Measurements from ENCODE around the gene CYTL1.

Gene CYTL1

DNA sequence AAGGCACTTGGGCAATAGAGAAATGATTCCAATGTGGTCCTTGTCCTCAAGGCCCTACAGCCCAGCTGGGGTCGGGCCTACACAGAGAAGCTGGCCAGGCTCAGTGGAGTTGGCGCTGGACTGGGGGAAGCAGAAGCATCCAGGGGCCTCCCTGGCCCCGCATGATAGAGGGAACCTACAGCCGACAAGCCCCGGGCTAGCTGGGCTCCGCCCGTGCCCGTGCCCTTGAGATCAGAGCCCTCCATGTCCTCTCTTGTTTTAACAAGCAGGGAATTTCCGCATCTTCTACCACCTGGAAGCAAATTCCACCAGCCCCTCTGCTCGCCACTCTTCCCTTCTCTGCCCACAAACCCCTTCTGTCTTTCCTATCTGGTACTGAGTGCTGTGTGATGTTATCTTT lies 31.6 kb downstream of the CYTL1 start:
- in situ Hi-C loops (cut with MboI; ENCODE audit: low pct_unique_long_range_greater_than_20kb, low sequenced_read_pairs, unreplicated experiment) = no loop called here
- no peak for TF ChIP-seq CTCF (IDR thresholded peaks at IDR 0.05; ENCODE audit: extremely low read depth, insufficient read depth, missing control alignments)
- DNase-seq (ENCODE audit: low spot score) = no peak

DNA sequence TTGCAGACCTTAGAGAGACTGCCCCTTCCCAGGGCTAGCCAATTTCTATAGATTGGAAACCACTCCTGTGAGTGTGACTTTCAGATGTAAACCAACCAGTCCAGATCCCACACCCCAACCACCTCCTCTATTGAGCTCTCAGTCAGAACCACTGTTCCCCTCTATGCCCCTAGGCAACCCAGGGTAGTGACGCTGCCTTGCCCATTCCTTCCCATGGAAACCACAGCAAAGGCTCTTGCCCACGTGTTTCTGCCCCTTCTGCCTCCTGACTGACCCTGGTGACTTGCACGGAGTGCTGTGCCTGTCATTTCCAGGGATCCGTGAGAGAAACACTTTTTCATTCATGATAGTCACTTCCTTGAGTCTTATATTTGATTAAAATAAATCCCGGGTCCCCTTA lies 32.4 kb downstream of the CYTL1 start:
- no peak for TF ChIP-seq CTCF (IDR thresholded peaks at IDR 0.05; ENCODE audit: extremely low read depth, insufficient read depth, missing control alignments)
- in situ Hi-C loops (cut with MboI; ENCODE audit: low pct_unique_long_range_greater_than_20kb, low sequenced_read_pairs, unreplicated experiment) = no loop called here
- no peak for DNase-seq (ENCODE audit: low spot score)

- in situ Hi-C loops (cut with MboI; ENCODE audit: low pct_unique_long_range_greater_than_20kb, low sequenced_read_pairs, unreplicated experiment) = no loop called here
- TF ChIP-seq CTCF (IDR thresholded peaks at IDR 0.05; ENCODE audit: extremely low read depth, insufficient read depth, missing control alignments) = no peak
- DNase-seq (ENCODE audit: low spot score) = no peak
Measured at GRCh38 chr4:4985844-4986243, 33.4 kb downstream of the CYTL1 start.

DNA sequence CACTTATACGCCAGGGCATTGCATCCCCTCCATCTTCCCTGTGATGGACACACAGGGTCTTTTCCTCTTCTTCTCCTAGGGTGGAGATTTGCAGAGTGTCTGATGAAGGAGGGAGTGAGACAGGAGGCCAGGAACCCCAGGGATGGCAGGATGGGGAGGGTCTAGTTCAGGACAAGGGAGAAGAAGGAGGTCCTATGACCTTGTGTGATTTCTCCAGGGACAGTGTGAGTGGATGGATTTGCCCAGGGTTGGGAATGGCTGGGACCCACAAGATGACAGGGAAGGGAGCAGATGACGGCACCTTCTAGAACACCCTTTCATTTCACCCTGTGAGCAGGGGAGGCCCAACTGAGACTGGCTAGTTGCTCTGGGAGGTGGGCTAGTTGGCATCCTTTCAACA lies 34.2 kb downstream of the CYTL1 start:
- in situ Hi-C loops (cut with MboI; ENCODE audit: low pct_unique_long_range_greater_than_20kb, low sequenced_read_pairs, unreplicated experiment) = no loop called here
- TF ChIP-seq CTCF (IDR thresholded peaks at IDR 0.05; ENCODE audit: extremely low read depth, insufficient read depth, missing control alignments) = no peak
- DNase-seq (ENCODE audit: low spot score) = no peak

- TF ChIP-seq CTCF (IDR thresholded peaks at IDR 0.05; ENCODE audit: extremely low read depth, insufficient read depth, missing control alignments) = no peak
- DNase-seq (ENCODE audit: low spot score) = no peak
- in situ Hi-C loops (cut with MboI; ENCODE audit: low pct_unique_long_range_greater_than_20kb, low sequenced_read_pairs, unreplicated experiment) = no loop called here
Measured at GRCh38 chr4:4984186-4984585, 35.1 kb downstream of the CYTL1 start.

DNA sequence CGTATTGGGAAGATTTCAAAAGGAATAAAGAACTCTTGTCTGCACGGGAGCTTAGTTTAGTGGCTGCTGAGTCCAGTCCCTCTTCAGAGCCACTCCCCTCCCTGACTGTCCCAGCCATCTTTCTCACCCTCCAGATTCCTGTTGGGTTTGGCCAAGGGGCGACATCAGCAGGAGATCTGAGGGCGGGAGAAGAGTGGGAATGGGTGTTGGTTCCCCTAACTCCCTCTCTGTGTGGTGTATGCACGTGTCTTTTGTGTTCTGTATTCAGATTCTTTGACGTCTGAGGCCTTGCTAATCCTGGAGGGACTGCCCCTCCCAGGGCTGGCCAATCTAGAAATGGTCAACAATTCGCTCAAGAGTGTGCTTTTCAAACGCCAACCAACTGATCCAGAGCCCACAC lies 37.4 kb downstream of the CYTL1 start:
- TF ChIP-seq CTCF (IDR thresholded peaks at IDR 0.05; ENCODE audit: extremely low read depth, insufficient read depth, missing control alignments) = no peak
- no peak for DNase-seq (ENCODE audit: low spot score)
- in situ Hi-C loops (cut with MboI; ENCODE audit: low pct_unique_long_range_greater_than_20kb, low sequenced_read_pairs, unreplicated experiment) = no loop called here

DNA sequence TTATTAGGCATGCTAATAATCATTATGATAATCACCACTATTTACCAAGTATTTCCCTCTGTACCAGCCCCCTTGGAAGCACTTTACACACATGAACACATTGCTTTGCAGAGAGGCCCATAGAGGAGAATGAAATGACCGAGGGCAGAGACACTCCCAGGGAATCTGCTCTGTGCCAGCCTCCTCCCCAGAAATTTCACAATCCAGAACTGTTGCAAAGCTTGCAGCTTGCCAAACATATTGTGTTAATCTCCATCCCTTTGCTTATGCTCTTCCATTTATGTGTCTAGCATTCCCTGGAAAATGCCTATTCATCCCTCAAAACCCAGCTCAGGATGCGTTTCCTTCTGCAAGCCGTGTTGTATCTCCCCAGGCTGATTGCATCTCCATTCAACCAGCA lies 37.8 kb downstream of the CYTL1 start:
- in situ Hi-C loops (cut with MboI; ENCODE audit: low pct_unique_long_range_greater_than_20kb, low sequenced_read_pairs, unreplicated experiment) = no loop called here
- no peak for TF ChIP-seq CTCF (IDR thresholded peaks at IDR 0.05; ENCODE audit: extremely low read depth, insufficient read depth, missing control alignments)
- DNase-seq (ENCODE audit: low spot score) = no peak
